HG02885 (cell line): ENCODE data around the gene CHD5.
"Not testable (repeated sequence)": the region's sequence is repeated elsewhere in the genome, so short reads cannot be mapped to it uniquely, and the experiment has no call there.

Experiments
- ATAC-seq: cut with Tn5 transposase; IDR thresholded peaks from one replicate; pipeline ENCODE4 v1.9.1; 2021; ENCODE audit warnings: mild to moderate bottlenecking; ENCODE audit not compliant: unreplicated experiment, poor library complexity

CHD5 gene

GRCh38 chr1:6180268-6180706, at the start of gene CHD5:
Gene CHD5 (minus strand): TSS chr1:6180321. CDS start chr1:6180023, 298 bp downstream.
- ATAC-seq = no peak

GRCh38 chr1:6225651-6226050, 45.5 kb upstream of the CHD5 start:
- ATAC-seq = no peak

- no peak for ATAC-seq
Observed at GRCh38 chr1:6224718-6225117, 44.6 kb upstream of the CHD5 start.

- ATAC-seq = no peak
Observed at GRCh38 chr1:6223617-6224016, 43.5 kb upstream of the CHD5 start.

- ATAC-seq = no peak
Observed at GRCh38 chr1:6222636-6223035, 42.5 kb upstream of the CHD5 start.

GRCh38 chr1:6221210-6221784, 41.2 kb upstream of the CHD5 start:
- ATAC-seq = no peak

GRCh38 chr1:6220236-6220635, 40.1 kb upstream of the CHD5 start:
- no peak for ATAC-seq

- ATAC-seq = not testable (repeated sequence)
Observed at GRCh38 chr1:6219641-6220040, 39.5 kb upstream of the CHD5 start.

GRCh38 chr1:6218375-6219164, 38.4 kb upstream of the CHD5 start:
- ATAC-seq = no peak

DNA sequence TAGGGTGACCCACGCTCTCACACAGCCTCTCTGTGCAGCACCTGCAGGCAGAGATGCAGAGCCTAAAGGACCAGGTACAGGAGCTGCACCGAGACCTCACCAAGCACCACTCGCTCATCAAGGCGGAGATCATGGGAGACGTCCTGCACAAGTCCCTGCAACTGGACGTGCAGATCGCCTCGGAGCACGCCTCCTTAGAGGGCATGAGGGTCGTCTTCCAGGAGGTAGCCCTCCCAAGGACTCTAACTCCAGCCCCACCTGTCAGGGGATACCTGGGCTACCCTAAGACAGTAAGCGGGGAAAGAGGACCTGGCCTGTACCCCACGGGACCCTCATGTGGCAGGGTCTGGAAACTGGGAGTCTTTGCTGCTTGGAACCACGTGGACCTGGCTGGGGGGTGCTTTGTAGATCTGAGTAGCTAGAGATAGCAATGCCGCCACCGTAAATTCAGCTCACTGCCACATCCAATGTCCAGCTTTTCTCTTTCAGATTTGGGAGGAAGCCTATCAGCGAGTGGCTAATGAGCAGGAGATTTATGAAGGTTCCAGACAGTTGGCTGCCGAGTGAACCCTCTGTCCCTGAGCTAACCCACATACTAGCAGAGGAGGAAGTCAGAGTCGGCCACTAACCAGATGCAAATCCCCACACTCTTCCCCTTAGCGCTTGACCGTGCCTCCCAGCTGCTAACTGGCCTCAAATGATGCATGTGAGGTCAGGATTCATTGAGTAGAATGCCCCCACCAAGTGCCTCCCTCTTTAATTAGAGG, 32.3 kb upstream of the CHD5 start:
- ATAC-seq = no peak

DNA sequence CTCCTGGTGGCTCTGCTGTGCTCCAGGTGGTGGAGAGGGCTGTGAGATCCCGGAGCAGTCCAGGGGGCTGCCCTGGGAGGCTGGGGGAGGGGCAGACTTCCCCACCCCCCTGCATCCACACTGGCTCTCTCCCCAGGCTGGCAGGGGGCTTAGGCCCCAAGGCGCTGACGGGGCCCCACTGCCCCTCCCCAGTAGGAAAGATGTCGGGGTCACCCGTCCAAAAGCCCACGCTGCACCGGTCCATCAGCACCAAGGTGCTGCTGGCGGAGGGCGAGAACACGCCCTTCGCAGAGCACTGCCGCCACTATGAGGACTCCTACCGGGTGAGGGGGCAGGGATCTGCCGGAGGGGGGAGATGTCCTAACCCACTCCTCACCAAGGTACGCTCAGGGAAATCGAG, 31.6 kb upstream of the CHD5 start:
- ATAC-seq = no peak

DNA sequence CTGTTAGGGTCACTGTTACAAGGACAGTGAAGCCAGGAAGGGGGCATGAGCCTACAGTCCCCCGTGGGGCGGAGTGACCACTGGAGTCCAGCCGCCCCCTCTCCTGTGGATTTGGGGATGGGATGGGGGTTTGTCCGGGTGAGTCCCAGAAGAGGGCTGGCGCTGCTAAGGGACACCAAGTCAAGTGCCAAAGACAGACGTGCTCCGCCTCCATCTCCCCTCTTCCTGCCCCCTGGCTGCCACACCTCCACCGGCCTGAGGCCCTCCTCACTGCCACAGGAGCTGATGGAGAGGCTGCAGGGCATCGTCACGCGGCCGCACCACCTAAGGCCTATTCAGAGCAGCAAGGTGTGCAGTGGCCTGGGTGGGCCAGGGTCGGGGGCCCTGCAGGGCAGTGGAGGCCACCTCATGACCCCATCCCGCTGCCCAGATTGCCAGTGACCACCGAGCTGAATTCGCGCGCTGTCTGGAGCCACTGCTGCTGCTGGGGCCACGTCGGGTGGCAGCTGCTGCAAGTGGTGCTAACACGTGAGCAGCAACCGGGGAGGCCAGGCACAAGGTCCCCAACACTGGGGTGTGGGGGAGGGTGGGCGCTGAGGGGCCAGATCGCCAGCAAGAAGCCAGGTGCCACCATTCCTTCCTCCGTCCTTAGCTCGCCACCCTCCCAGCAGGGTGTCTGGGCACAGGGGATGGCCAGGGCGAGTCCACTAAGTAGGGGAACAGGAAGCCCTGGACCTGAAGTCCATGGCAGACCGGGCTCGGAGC, 30.7 kb upstream of the CHD5 start:
- ATAC-seq = no peak

DNA sequence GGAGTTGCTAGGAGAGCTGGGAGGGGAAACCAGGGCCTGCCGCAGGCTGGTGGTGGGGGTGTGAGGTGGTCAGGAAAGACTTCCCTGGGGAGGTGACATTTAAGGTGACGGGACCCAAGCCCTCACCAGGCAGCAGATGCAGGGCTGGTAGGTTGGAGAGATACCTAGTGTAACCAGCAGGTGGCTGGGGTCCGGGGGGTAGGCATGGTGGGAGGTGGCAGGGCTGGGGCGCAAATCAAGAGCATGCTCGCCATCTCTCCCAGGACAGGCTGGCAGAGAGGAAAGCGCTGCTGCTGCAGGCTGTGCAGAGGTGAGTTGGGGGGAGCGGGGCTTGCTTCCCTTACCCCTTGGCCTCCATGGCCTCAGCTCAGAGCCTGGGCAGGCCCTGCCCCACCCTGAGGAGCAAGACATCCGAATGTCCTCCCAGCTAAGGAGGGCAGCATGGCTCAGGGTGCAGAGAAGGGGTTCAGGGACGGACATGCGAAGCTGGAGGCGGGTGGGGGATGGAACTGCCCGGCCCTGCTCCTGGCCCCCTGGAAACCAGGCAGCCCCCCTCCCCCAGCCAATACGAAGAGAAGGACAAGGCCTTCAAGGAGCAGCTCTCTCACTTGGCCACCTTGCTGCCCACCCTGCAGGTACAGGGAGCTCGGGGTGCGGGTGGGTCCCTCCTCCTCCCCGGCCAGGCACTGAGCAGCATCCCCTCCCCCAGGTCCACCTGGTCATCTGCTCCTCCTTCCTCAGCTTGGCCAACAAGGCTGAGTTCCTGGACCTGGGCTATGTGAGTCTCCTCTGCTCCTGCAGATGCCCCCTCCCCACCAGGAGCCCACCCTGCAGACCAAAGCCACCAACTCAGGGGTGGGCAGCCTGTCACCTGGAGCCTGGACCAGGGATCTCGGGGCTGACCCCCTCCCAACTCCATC, 29.8 kb upstream of the CHD5 start:
- ATAC-seq = no peak

DNA sequence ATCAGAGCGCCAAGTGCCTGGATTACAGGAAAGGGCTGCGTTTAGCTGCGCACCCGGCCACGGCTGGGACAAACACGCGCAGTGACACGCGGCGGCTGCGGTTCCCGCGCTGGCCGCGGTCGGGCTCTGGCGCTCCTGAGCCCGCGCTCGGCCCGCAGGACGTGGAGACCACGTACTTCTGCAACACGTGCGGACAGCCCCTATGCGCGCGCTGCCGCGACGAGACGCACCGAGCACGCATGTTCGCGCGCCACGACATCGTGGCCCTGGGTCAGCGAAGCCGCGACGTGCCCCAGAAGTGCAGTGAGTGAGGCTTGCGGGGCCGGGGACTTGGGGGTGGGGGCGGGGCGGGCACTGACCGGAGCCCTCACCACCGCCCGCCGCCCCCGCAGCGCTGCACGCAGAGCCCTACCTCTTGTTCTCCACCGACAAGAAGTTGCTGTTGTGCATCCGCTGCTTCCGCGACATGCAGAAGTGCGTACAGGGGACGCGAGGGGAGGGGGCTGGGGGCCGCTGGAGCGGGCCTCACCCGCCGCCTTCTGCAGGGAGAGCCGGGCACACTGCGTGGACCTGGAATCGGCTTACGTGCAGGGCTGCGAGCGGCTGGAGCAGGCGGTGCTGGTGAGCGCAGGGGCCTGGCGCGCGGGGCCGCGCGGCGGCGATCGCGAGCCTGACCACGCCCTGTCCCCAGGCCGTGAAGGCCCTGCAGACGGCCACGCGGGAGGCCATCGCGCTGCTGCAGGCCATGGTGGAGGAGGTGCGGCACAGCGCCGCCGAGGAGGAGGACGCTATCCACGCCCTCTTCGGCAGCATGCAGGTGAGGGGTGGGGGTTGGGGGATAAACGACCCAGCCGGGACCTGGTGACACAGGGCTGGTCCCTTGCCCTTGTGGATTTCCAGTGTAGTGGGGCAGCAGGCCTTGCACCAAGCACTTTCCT, 28.9 kb upstream of the CHD5 start:
- peak; percentile 30 for ATAC-seq

GRCh38 chr1:6207921-6208320, 27.8 kb upstream of the CHD5 start:
- no peak for ATAC-seq

- no peak for ATAC-seq
Observed at GRCh38 chr1:6207075-6207885, 27.2 kb upstream of the CHD5 start.

- no peak for ATAC-seq
Observed at GRCh38 chr1:6206520-6206855, 26.4 kb upstream of the CHD5 start.
